NCI-H510A (cell line): ENCODE results near the gene RNASE4.

Experiments
- DNase-seq: peaks from one replicate; lab custom pipeline; 2025; lab: John Stamatoyannopoulos, UW

Gene RNASE4

DNA sequence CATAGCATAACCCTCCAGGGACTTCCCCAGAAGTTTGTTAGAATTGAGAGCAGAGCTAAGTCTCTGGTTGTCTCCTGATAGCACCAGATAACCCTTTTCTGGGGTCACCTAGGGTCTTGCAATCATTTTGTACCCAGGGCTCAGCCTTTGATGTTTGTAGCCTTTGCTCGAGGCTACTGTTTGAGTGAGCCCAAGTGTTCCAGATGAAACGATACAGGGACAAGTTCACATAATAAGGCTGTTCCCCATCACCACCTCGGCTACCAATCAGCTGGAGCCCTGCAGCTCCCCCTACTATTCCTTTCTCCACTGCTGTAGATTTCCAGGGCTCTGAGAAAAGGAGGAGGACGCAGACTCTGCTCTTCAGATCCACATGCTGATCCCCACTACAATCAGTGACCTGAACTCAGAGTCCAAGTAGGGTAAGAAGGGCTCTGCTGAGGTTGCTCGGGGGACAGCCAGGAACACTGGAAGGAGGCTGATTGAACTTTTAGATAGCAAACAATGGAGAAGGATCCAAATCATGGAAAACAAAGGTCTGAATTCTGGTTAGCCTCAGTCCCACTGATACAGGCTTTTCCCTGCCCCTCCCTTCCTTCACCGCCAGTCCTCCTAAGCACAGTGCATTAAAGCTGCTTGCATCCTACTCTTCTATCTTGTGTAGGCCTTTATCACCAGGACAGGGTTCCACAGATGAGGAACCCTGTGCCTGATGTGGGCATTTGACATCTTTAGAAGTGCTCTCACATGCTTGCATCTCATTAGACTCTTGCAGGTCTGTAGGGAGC, 61.4 kb downstream of the RNASE4 start, which contains the start of gene EDDM3A:
Gene EDDM3A, plus strand, starts transcription at position 317 of the 788 bp plus-strand sequence. CDS start 1,694 bp downstream, outside the sequence.
- DNase-seq, result no peak

DNA sequence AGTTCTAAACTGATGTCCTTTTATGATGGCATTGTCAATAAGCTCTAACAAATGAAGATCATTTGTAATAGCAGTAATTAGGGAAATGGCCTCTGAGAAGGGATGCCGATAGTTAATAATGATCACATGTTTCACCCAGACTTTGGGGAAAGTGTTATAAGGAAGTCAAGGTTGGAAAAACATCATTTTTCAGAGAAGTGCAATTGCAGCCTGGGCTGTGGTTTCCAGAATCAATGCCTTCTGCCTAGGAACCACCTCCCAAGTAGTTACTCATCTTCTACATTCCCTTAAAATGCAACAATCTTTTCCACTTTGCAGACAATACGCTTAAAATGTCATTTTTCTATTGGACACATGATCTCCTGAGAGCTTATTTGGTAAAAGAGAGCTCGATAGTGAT, 62.2 kb downstream of the RNASE4 start:
- no peak for DNase-seq

DNA sequence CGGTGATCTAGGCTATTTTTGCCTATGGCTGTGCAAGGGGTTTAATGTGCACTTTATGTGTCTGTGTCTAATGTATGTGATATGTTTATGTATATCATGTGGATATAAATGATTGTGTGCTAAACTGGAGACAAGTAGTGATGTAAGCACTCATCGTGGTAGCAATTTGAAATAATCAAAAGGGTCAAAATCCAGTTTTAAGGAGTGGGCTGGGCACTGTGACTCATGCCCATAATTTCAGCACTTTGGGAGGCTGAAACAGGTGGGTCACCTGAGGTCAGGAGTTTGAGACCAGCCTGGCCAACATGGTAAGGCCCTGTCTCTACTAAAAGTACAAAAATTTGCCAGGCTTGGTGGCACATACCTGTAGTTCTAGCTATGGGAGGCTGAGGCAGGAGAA, 64.1 kb downstream of the RNASE4 start:
- no peak for DNase-seq

DNA sequence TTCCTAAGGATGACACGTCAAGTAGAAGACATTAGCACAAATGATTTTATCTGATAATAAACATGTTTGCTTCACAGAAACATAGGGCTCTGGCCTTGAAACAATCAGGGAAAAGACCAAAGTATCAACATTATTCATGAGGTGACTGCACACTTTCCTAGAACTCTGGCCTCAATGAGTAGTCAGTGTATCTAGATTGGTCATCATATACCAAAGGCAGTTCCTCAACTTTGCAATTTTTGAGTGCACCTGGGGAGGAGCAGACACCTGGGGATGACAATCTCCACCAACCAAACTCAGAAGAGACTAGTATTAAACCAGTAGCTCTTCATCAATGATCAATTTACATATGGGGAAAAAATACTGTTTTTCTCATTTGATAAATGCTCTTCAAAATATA, 65.8 kb downstream of the RNASE4 start:
- DNase-seq, result no peak
